Upper lobe of left lung (tissue), 4 donors: ENCODE data around the gene CLEC4G.

Experiments used
- POLR2A ChIP-seq, 4 donors: fragments of 450-650 bp; IDR thresholded peaks; one replicate each; pipeline ENCODE4 v1.5.1; 2016 to 2017; ENCODE audit warnings: antibody characterized with exemption in 4 of 4, mild to moderate bottlenecking in 2 of 4
- POLR2AphosphoS5 ChIP-seq, 2 donors: sonication (generic); formaldehyde crosslinking; IDR thresholded peaks; one replicate each; pipeline ENCODE4 v1.5.1; 2017; ENCODE audit warnings: antibody characterized with exemption in 2 of 2
- TF ChIP-seq, protein P1 (sequence below), 6 experiments: fragments of 450-650 bp in 4 of 6; fragments of 200-600 bp in 2 of 6; sonication (generic) in 2 of 6; IDR thresholded peaks; one replicate each; pipeline ENCODE4 v1.5.1; 2016 to 2019; ENCODE audit warnings: antibody characterized with exemption in 6 of 6

DNA sequence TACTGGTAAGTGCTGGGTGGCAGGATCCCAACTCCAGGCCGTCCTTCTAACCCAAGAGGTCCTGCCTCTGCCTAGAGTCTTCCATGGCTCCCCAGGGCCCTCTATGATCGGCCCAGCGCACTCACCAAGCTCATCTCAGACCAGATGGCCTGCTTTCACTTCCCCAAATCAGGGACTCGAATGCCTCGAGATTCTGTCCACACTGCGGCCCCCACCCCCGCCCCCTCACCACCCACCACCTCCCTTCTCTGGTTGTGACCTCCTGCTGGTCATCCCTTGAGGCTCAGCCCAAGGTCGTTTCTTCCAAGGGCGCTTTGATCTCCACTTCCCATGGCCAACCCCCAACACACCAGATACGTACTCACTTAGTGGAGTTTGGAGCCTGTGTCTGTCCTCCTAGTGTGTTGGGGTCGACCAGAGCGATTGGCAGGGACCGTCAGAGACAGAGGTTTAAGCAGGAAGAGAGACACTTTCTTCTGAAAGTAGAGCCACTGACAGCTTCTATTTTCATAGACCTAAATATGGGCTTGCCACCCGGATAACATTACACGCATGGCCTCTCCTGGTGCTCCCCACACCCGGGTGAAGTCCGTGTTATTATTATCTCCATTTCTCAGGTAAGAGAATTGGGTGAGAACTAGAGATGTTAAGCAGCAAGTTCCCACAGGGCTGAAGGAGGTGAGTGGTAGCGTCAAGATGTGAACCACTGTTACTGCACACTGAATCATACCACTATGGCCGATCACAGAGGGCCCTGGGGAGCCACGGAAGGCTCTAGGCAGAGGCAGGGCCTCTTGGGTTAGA lies 30.1 kb downstream of the CLEC4G start, which contains the start of gene FCER2:
- TF ChIP-seq, protein P1, sequence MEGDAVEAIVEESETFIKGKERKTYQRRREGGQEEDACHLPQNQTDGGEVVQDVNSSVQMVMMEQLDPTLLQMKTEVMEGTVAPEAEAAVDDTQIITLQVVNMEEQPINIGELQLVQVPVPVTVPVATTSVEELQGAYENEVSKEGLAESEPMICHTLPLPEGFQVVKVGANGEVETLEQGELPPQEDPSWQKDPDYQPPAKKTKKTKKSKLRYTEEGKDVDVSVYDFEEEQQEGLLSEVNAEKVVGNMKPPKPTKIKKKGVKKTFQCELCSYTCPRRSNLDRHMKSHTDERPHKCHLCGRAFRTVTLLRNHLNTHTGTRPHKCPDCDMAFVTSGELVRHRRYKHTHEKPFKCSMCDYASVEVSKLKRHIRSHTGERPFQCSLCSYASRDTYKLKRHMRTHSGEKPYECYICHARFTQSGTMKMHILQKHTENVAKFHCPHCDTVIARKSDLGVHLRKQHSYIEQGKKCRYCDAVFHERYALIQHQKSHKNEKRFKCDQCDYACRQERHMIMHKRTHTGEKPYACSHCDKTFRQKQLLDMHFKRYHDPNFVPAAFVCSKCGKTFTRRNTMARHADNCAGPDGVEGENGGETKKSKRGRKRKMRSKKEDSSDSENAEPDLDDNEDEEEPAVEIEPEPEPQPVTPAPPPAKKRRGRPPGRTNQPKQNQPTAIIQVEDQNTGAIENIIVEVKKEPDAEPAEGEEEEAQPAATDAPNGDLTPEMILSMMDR (IDR thresholded peaks at IDR 0.05): no peak
- TF ChIP-seq POLR2AphosphoS5 (IDR thresholded peaks at IDR 0.05): no peak
- no peak for TF ChIP-seq POLR2A (IDR thresholded peaks at IDR 0.05)
